Colonic mucosa (tissue), 4 donors: ENCODE measurements around the gene CHST5. TPM values are rescaled to one million over a fixed set of nuclear protein-coding genes. Genes with fewer than 3 reads are reported as not detected.

Experiments
- DNase-seq: peaks from one replicate; pipeline ENCODE4 v3.0.0-alpha.2; 2020
- H3K27ac ChIP-seq: fragments of 200-600 bp; one replicate; pipeline ENCODE4 v1.8.0; 2021
- H3K27me3 ChIP-seq: fragments of 200-600 bp; one replicate; pipeline ENCODE4 v1.8.0; 2021
- H3K36me3 ChIP-seq: fragments of 200-600 bp; one replicate; pipeline ENCODE4 v1.8.0; 2021
- H3K4me1 ChIP-seq: fragments of 200-600 bp; one replicate; pipeline ENCODE4 v1.8.0; 2021; ENCODE audit warnings: mild to moderate bottlenecking
- H3K4me3 ChIP-seq: fragments of 200-600 bp; one replicate; pipeline ENCODE4 v1.8.0; 2021
- H3K9ac ChIP-seq, 2 donors: one replicate each; pipeline ENCODE4 v1.7.0; 2013; ENCODE audit warnings: control low read depth in 2 of 2, low read depth in 2 of 2, low read length in 2 of 2
- H3K9me3 ChIP-seq: fragments of 200-600 bp; one replicate; pipeline ENCODE4 v1.8.0; 2021
- CTCF ChIP-seq: fragments of 200-600 bp; IDR thresholded peaks from one replicate; pipeline ENCODE4 v1.8.0; 2022; ENCODE audit warnings: antibody characterized with exemption, mild to moderate bottlenecking
- intact Hi-C: fragments of 100-400 bp; cut with DNase I; formaldehyde crosslinking; loops from one replicate; pipeline ENCODE4 v1.14.1; 2022
- total RNA-seq, 2 donors: library from RNA; stranded (reverse); fragmentation: NEBNext Ultra II Directional in 1 of 2; extraction: Animal tissue kit (Norgen Biotek cat#: 25700) in 1 of 2; gene quantifications; one replicate each; pipeline ENCODE4 v1.2.1, GENCODE V29; 2021
- donor health status: healthy.
- donor health status: DM: no; HTN: no; CAD: no.
- donor health status: DM: no; HTN: no; CAD: no.

Gene CHST5
- total RNA-seq, 2 donors from 2014 or later: 107 to 142 TPM

- peaks cover 9% of the 10 kb centered on the region for H3K36me3 ChIP-seq
- H3K4me3 ChIP-seq: no peak overlapping the region
- no peak overlapping the region for H3K27ac ChIP-seq
- no peaks in the 10 kb centered on the region for H3K27me3 ChIP-seq
- intact Hi-C loops: no loop called here
- H3K9me3 ChIP-seq: no peaks in the 10 kb centered on the region
- H3K9ac ChIP-seq: no peak overlapping the region
- peaks cover 11% of the 10 kb centered on the region for H3K4me1 ChIP-seq
- no peak for TF ChIP-seq CTCF
- no peak for DNase-seq
Measured at GRCh38 chr16:75567911-75568310, 32.0 kb upstream of the CHST5 start.

GRCh38 chr16:75566758-75567255 lies 30.9 kb upstream of the CHST5 start:
- Histone ChIP-seq H3K9ac (peak overlapping the region; percentile 80 to 89), H3K36me3 (peaks cover 8% of the 10 kb centered on the region), H3K9me3 (no peaks in the 10 kb centered on the region), H3K4me3 (peak overlapping the region; percentile 97), H3K4me1 (peaks cover 11% of the 10 kb centered on the region), H3K27me3 (no peaks in the 10 kb centered on the region), H3K27ac (peak overlapping the region; percentile 76)
- peak; percentile 34 for DNase-seq
- intact Hi-C loops: no loop called here
- no peak for TF ChIP-seq CTCF

- Histone ChIP-seq H3K4me3 (peak within 1 kb of the TSS; percentile 97), H3K36me3 (peaks cover 8% of the 10 kb centered on the region), H3K27me3 (no peaks in the 10 kb centered on the region), H3K9me3 (no peaks in the 10 kb centered on the region), H3K9ac (peak within 1 kb of the TSS; percentile 80 to 89), H3K27ac (peak within 1 kb of the TSS; percentile 76), H3K4me1 (peaks cover 11% of the 10 kb centered on the region)
- TF ChIP-seq CTCF: no peak
- intact Hi-C loops: no loop called here
- DNase-seq: peak; percentile 88
Measured at GRCh38 chr16:75566040-75566757, 30.3 kb upstream of the CHST5 start, which contains the start of gene GABARAPL2. GABARAPL2 (plus strand) TSS chr16:75566379; CDS start chr16:75566487, 108 bp downstream.

- no peaks in the 10 kb centered on the region for H3K27me3 ChIP-seq
- peak overlapping the region; percentile 57 to 80 for H3K9ac ChIP-seq
- H3K4me1 ChIP-seq: peaks cover 8% of the 10 kb centered on the region
- H3K4me3 ChIP-seq: peak overlapping the region; percentile 97
- H3K27ac ChIP-seq: peak overlapping the region; percentile 76
- intact Hi-C loops: no loop called here
- TF ChIP-seq CTCF: no peak
- no peaks in the 10 kb centered on the region for H3K9me3 ChIP-seq
- DNase-seq: no peak
- H3K36me3 ChIP-seq: peaks cover 8% of the 10 kb centered on the region
Measured at GRCh38 chr16:75565640-75566039, 29.7 kb upstream of the CHST5 start.

GRCh38 chr16:75559564-75560372 lies 23.9 kb upstream of the CHST5 start:
- no peaks in the 10 kb centered on the region for H3K27me3 ChIP-seq
- no peaks in the 10 kb centered on the region for H3K36me3 ChIP-seq
- intact Hi-C loops: loop anchor here (5.0 kb wide), 1 partner anchor 97 kb away; the partner anchor contains the start of gene TMEM170A
- no peak for DNase-seq
- no peak for TF ChIP-seq CTCF
- no peak overlapping the region for H3K27ac ChIP-seq
- no peaks in the 10 kb centered on the region for H3K9me3 ChIP-seq
- H3K4me1 ChIP-seq: no peaks in the 10 kb centered on the region
- no peak overlapping the region for H3K9ac ChIP-seq
- no peak overlapping the region for H3K4me3 ChIP-seq
